AG10803 (cell line): ENCODE measurements around the gene DNAJB11.
A peak's percentile ranks its signal among the peaks of the same experiment; 100 is the strongest.

ENCODE experiments used
- DNase-seq: peaks from one replicate; pipeline ENCODE4 v3.0.0; 2010; ENCODE audit warnings: low read depth
- H3K4me3 ChIP-seq: 2 replicates; pipeline ENCODE4 v1.5.1; 2011; ENCODE audit warnings: mild to moderate bottlenecking, low read length, control low read depth
- TF ChIP-seq, protein P1 (sequence below): conservative IDR thresholded peaks from 2 replicates; pipeline ENCODE4 v1.5.1; 2011; ENCODE audit warnings: mild to moderate bottlenecking, low read length, control low read depth, inconsistent platforms

Gene DNAJB11

DNA sequence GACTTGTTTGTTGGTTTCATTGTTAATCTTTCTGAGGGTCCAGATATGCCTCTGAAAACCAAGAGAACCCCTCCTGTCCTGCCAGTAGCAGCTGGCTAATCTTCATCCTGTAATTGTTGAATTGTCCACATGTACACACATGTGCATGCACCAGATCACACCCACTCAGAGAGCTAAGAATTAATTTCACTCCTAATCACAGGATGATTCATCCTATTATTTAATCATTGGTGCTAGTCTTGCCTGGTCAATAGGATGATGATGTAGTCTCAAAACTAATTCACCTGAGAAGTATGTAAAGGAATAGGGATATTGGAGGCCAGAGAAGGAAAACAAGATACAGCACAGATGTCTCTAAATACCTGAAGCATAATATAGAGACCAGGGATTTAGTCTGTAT lies 34.6 kb downstream of the DNAJB11 start:
- no peak overlapping the region for H3K4me3 ChIP-seq
- no peak for DNase-seq

DNA sequence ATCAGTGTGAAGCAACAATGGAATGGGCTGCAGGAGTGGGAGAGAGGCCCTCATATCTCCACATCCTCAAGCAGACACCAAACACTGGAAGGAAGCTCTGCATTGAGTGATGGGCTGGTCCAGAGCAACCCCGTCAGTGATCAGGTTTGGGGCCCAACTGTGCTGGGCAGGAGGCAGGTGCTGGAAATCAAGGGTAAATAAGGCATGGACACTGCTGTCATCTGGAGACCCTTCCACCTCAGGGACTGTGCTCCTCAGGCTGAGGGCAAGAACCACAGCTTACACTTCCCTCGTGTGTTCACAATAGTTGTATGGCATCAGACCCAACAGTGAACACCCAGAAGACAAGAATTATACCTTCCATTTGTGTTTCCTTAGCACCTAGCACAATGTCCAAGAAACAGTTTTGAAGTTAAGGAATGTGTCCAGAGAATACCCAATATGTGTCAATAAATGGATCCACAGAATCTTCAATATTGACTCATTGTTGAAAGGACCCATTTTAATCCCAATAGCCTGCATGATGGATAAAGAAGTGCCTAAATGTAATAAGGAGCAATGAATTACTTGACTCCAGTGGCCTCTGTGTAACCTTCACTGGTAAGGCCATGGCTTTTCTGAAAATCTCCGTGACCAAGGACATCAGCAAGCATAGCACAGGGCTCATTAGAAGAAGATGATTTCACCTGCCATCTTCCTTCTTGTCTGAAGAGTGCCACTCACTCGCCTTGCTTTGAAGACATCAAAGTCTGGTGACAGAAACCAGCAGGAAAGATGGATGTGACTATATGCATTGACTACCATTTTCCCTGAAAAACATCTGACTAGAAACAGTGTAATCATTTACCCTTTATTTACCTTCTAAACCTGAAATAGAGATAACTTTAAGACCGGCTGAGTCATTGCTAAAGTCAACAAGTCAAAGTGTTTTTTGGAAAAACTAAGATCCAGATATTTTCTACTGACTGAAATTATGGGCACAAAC lies 35.3 kb downstream of the DNAJB11 start:
- TF ChIP-seq, protein P1, sequence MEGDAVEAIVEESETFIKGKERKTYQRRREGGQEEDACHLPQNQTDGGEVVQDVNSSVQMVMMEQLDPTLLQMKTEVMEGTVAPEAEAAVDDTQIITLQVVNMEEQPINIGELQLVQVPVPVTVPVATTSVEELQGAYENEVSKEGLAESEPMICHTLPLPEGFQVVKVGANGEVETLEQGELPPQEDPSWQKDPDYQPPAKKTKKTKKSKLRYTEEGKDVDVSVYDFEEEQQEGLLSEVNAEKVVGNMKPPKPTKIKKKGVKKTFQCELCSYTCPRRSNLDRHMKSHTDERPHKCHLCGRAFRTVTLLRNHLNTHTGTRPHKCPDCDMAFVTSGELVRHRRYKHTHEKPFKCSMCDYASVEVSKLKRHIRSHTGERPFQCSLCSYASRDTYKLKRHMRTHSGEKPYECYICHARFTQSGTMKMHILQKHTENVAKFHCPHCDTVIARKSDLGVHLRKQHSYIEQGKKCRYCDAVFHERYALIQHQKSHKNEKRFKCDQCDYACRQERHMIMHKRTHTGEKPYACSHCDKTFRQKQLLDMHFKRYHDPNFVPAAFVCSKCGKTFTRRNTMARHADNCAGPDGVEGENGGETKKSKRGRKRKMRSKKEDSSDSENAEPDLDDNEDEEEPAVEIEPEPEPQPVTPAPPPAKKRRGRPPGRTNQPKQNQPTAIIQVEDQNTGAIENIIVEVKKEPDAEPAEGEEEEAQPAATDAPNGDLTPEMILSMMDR = no peak
- no peak for DNase-seq
- no peak overlapping the region for H3K4me3 ChIP-seq

More for the DNA sequence above, 34.6 kb downstream of the DNAJB11 start:
- TF ChIP-seq, protein P1 = no peak

DNA sequence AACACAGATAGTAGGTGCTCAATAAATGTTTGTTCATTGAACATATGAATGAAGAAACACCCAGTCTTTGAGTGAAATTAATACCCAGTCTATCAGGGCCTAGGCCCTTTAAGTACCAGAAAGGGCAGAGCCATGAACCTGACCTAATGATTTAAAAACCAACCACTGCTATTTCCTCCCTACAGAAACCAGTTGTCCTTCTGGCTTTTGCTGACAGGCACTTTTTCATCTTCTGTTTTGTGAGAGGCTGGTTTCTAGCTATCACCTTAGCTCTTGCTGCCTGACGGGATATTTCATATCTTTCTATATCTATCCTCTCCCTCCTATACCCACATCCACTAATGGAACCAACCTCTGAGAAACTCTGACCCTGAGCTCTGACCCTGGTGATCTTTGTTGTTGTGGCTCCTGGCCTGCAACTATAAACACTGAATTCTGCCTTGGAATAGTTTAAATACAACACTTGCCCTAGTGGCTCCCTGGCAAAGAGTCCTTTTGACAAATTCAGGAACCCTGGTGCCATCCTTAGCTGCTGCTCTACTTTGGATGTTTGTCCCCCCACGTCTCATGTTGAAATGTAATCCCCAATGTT lies 38.2 kb downstream of the DNAJB11 start:
- DNase-seq = no peak
- TF ChIP-seq, protein P1 = no peak

DNA sequence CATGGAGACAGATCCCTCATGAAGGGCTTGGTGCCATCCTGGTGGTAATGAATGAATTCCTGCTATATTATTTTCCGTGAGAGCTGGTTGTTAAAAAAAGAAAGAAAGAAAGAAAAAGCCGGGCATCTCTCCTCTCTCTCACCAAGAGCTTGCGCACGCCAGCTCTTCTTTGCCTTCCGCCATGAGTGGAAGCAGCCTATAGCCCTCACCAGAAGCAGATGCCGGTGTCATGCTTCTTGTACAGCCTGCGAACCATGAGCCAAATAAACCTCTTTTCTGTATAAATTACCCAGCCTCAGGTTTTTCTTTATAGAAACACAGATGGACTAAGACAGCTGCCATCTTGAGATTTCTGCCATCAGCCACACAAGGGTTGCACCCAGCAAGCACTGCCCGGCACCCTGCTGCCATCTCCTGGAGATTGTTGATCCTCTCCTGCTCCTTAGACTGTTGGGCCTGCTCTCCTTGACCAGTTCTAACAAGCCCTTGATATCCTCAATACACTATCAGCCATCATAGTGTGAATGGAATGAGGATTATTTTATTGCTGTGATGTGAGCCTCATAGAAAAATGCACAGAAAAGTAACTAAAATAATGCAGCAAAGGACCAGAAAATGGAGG lies 38.8 kb downstream of the DNAJB11 start:
- peak; percentile 6 for DNase-seq
- H3K4me3 ChIP-seq = no peak overlapping the region
- TF ChIP-seq, protein P1 = peak; percentile 27

More for the DNA sequence above, 38.2 kb downstream of the DNAJB11 start:
- no peak overlapping the region for H3K4me3 ChIP-seq

DNA sequence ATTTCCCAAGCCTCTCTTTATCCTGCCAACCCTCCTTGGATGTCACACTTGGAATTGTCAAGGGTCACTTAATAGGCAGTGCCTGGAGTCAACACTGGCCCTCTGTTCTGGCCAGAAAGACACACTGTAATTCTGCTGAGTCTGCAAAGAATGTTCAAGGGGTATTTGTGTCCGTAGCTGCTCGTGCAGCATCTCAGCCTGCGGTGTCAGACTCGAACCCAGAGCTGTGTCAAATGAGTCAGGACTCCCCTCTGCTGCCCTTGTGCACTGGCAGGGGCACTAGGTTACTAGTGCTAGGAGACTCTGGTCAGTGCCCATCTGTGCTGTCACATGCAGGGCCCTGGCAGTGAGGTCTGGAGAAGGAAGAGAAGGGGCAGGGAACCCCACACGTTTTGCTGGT lies 41.5 kb downstream of the DNAJB11 start:
- DNase-seq = no peak
- TF ChIP-seq, protein P1 = no peak
- no peak overlapping the region for H3K4me3 ChIP-seq

DNA sequence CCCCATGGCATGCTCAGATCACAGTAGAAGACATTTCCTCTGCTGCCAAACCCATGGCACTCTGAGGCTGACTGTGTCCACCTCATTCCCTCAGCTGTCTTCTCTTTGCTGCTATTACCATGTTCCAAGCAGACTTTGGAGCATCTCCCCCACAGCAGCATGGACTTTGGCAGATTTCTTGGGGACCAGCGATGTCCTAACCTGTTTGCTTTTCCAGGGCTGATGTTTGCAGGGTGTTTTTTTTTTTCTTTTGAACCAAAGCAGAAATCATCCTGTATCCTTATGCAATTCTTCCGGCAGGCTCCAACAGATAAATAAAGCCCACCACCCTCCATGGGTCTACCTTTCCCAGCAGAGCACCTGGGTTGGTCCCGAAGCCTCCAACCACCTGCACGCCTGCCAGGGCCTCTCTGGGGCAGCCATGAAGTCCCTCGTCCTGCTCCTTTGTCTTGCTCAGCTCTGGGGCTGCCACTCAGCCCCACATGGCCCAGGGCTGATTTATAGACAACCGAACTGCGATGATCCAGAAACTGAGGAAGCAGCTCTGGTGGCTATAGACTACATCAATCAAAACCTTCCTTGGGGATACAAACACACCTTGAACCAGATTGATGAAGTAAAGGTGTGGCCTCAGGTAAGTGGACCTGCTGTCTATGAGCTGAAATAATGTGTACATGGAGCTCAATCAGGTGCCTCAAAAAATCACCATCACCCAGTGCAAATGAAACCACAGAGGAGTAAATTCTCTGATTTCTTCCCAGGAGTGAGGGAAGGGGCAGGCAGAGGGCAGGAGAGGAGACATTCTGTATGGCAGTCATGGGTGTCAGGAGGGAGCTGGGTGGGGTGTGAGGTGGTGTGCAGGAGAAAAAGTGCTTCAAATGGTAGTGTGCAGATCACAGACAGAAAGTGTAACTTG lies 42.5 kb downstream of the DNAJB11 start, which contains the start of gene AHSG:
TSS of gene AHSG (plus strand) at position 340 of the 916 bp plus-strand sequence. CDS start at position 422, 82 bp downstream.
- no peak for DNase-seq
- TF ChIP-seq, protein P1 = no peak
- no peak within 1 kb of the TSS for H3K4me3 ChIP-seq
